HG02938 (cell line): ENCODE data around the gene MED16.
"Not testable (repeated sequence)": the region's sequence is repeated elsewhere in the genome, so short reads cannot be mapped to it uniquely, and the experiment has no call there.

ENCODE experiments used
- ATAC-seq: cut with Tn5 transposase; IDR thresholded peaks from one replicate; pipeline ENCODE4 v1.9.1; 2021; ENCODE audit warnings: mild to moderate bottlenecking, moderate library complexity; ENCODE audit not compliant: unreplicated experiment

Gene MED16

GRCh38 chr19:911197-912033, 18.4 kb upstream of the MED16 start:
- no peak for ATAC-seq

GRCh38 chr19:907183-907853, 14.3 kb upstream of the MED16 start:
- ATAC-seq, result no peak

- no peak for ATAC-seq
These were observed 13.5 kb upstream of the MED16 start for GRCh38 chr19:906480-906879.

- no peak for ATAC-seq
These were observed 11.6 kb upstream of the MED16 start for GRCh38 chr19:904545-904944.

- no peak for ATAC-seq
These were observed 10.3 kb upstream of the MED16 start for GRCh38 chr19:903266-903797.

- no peak for ATAC-seq
These were observed 9.6 kb upstream of the MED16 start for GRCh38 chr19:902446-903226.

GRCh38 chr19:902093-902370, 9.0 kb upstream of the MED16 start:
- no peak for ATAC-seq

GRCh38 chr19:901216-902092, 8.5 kb upstream of the MED16 start:
- no peak for ATAC-seq

GRCh38 chr19:900302-901111, 7.5 kb upstream of the MED16 start:
- ATAC-seq, result no peak

GRCh38 chr19:900043-900301, 7.0 kb upstream of the MED16 start:
- no peak for ATAC-seq

GRCh38 chr19:899336-900042, 6.5 kb upstream of the MED16 start:
- no peak for ATAC-seq

- no peak for ATAC-seq
These were observed 5.7 kb upstream of the MED16 start for GRCh38 chr19:898663-899062.

GRCh38 chr19:897442-898039, 4.6 kb upstream of the MED16 start:
- ATAC-seq, result no peak

GRCh38 chr19:896999-897398, 4.0 kb upstream of the MED16 start:
- no peak for ATAC-seq

- no peak for ATAC-seq
These were observed 3.4 kb upstream of the MED16 start for GRCh38 chr19:896434-896833.

- ATAC-seq, result no peak
These were observed 619 bp downstream of the MED16 start for GRCh38 chr19:892243-892893.

- not testable (repeated sequence) for ATAC-seq
These were observed 1.4 kb downstream of the MED16 start for GRCh38 chr19:891421-892200.

- ATAC-seq, result no peak
These were observed 2.2 kb downstream of the MED16 start for GRCh38 chr19:890831-891230.
